ENCODE data around the gene FHOD3. TPM values are rescaled to one million over a fixed set of nuclear protein-coding genes. Genes with fewer than 3 reads are reported as not detected.

FHOD3 gene
- total and polyA plus RNA-seq, 2 of the 8 experiments (the other 6 are each of a cell fraction or from before 2014, with no cell fraction given): 9.7 to 10.5 TPM

DNA sequence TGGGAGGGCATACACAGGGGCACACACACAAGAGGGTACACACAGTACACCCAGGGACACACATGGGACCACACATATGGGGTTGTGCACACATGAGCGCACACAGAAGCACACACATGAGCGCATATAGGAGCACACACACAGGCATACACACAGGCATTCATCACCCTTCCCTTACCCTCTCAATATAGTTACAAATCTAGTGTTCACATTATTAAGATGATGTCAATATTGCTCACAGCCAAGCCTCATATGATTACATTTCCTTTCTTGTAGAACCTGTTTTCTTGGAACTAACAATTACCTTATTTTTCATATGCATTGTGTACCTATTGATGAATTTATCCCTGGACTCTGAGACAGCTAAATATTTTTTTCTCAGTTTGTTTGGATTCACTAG is 156.7 kb downstream of the FHOD3 start:
- Histone ChIP-seq H3K27ac (ENCODE audit: low read depth, low read length) (no peak overlapping the region), H3K9ac (replicated peaks in 1 of 4; ENCODE audit: extremely low read depth in 1 of 4, low read depth in 3 of 4, low read length in 3 of 4) (no peak overlapping the region), H3K4ac (replicated peaks; ENCODE audit: insufficient read length, low read depth, low read length) (no peak overlapping the region), H2BK15ac (ENCODE audit: low read length) (peak overlapping the region; percentile 99; the same call in 1 of the 2 replicates), H3K9me3 (ENCODE audit: insufficient read depth in 2 of 2, low read depth in 1 of 2, low read length in 1 of 2) (no peaks in the 10 kb centered on the region), H2AK5ac (ENCODE audit: low read depth, low read length) (peak overlapping the region; percentile 94; the same call in 1 of the 2 replicates), H4K91ac (replicated peaks; ENCODE audit: insufficient read length, low read length) (no peak overlapping the region), H3K18ac (ENCODE audit: extremely low read depth, low read length) (no peak overlapping the region), H3K79me1 (ENCODE audit: low read depth, low read length) (no peaks in the 10 kb centered on the region; the same call in 1 of the 2 replicates), H3K79me2 (ENCODE audit: control insufficient read depth in 1 of 2, insufficient read depth in 2 of 2, low read length in 2 of 2) (no peaks in the 10 kb centered on the region), H3K4me2 (ENCODE audit: insufficient read depth in 1 of 2, low read depth in 2 of 2, low read length in 2 of 2) (no peak overlapping the region), H4K20me1 (replicated peaks in 1 of 2; ENCODE audit: control insufficient read depth in 1 of 2, insufficient read depth in 2 of 2, low read length in 2 of 2) (no peaks in the 10 kb centered on the region), H3K4me1 (replicated peaks in 1 of 4; ENCODE audit: control insufficient read depth in 3 of 4, insufficient read depth in 4 of 4, low read length in 3 of 4) (peaks cover 2 to 8% (median 5%) of the 10 kb centered on the region in 4 experiments), H3K4me3 (ENCODE audit: extremely low read depth in 1 of 4, insufficient read depth in 2 of 4, low read depth in 3 of 4, low read length in 4 of 4) (no peak overlapping the region), H2BK12ac (ENCODE audit: low read depth, low read length) (peak overlapping the region; percentile 99), H3K27me3 (replicated peaks in 1 of 4; ENCODE audit: control insufficient read depth in 3 of 4, extremely low read depth in 1 of 4, insufficient read depth in 3 of 4, low read length in 3 of 4) (no peaks in the 10 kb centered on the region), H4K8ac (ENCODE audit: extremely low read depth, insufficient read depth, low read length) (no peak overlapping the region; the same call in 1 of the 2 replicates), H2AFZ (ENCODE audit: low read length) (no peak overlapping the region), H4K5ac (ENCODE audit: insufficient read length, low read depth, low read length) (no peak overlapping the region), H2BK20ac (ENCODE audit: low read length) (peak overlapping the region; percentile 94; the same call in 1 of the 2 replicates), H3K14ac (ENCODE audit: insufficient read length) (no peak overlapping the region), H3K56ac (replicated peaks; ENCODE audit: insufficient read length, low read depth, low read length) (no peak overlapping the region), H2BK5ac (ENCODE audit: low read depth, low read length) (peak overlapping the region; percentile 86), H3K23ac (ENCODE audit: insufficient read length) (no peak overlapping the region), H2BK120ac (replicated peaks; ENCODE audit: low read depth, low read length) (no peak overlapping the region), H3K23me2 (ENCODE audit: low read depth, low read length) (no peaks in the 10 kb centered on the region; the same call in 1 of the 2 replicates), H3K36me3 (ENCODE audit: control insufficient read depth in 2 of 4, insufficient read depth in 4 of 4, low read length in 3 of 4) (no peaks in the 10 kb centered on the region)
- WGBS, 2 experiments (ENCODE audit: extremely low coverage in 1 of 2, insufficient coverage in 1 of 2, insufficient read length in 1 of 2, insufficient replicate concordance in 2 of 2, low coverage in 1 of 2, low lambda C conversion rate in 2 of 2, missing lambda C conversion rate in 1 of 2): 97% methylated on average over 2 of the region's 2 CpGs; no CpG with 5 or more reads in 1 of the 2 experiments
- DNase-seq (ENCODE audit: low read depth in 1 of 2, low spot score in 2 of 2): no peak
- POLR2A ChIA-PET (ENCODE audit: partially characterized antibody): interaction anchor here (0.6 kb wide), 1 partner anchor 138 kb away, joined by 3 read pairs; no protein-coding TSS in a partner anchor
- CTCF ChIA-PET (ENCODE audit: partially characterized antibody): interaction anchor here (0.6 to 1.1 kb wide), 2 partner anchors 8 to 1385 kb away, joined by 3 read pairs; no protein-coding TSS in a partner anchor
- FAIRE-seq: no peak
- TF ChIP-seq EP300 (IDR thresholded peaks at IDR 0.05; ENCODE audit: borderline replicate concordance in 1 of 2, low read depth in 2 of 2, low read length in 2 of 2) (no peak), RBBP5 (IDR thresholded peaks at IDR 0.05; ENCODE audit: borderline replicate concordance, low read depth, low read length) (no peak), TAF7 (optimal IDR thresholded peaks at IDR 0.05; ENCODE audit: borderline replicate concordance, low read depth, low read length) (no peak), HDAC2 (IDR thresholded peaks at IDR 0.05; ENCODE audit: borderline replicate concordance in 1 of 2, low read depth in 2 of 2, low read length in 2 of 2) (no peak), NRF1 (IDR thresholded peaks at IDR 0.05; ENCODE audit: low read depth, low read length) (no peak), FOSL1 (IDR thresholded peaks at IDR 0.05; ENCODE audit: insufficient read depth, low read depth, low read length) (no peak), POLR2A (IDR thresholded peaks at IDR 0.05; ENCODE audit: control extremely low read depth in 1 of 2, low read depth in 2 of 2, low read length in 2 of 2) (no peak), TEAD4 (IDR thresholded peaks at IDR 0.05; ENCODE audit: low read depth, low read length) (no peak), EGR1 (IDR thresholded peaks at IDR 0.05; ENCODE audit: borderline replicate concordance, low read depth, low read length) (no peak), SIN3A (conservative IDR thresholded peaks at IDR 0.05 in 1 of 2, IDR thresholded peaks at IDR 0.05 in 1 of 2; ENCODE audit: low read depth in 1 of 2, low read length in 2 of 2) (no peak), GTF2F1 (IDR thresholded peaks at IDR 0.05; ENCODE audit: borderline replicate concordance, low read depth, low read length) (no peak), RFX5 (IDR thresholded peaks at IDR 0.05; ENCODE audit: borderline replicate concordance, low read depth, low read length) (no peak), CHD2 (IDR thresholded peaks at IDR 0.05; ENCODE audit: low read length) (no peak), SIRT6 (IDR thresholded peaks at IDR 0.05; ENCODE audit: low read length) (no peak)
